Muscle layer of colon (tissue), 2 donors: ENCODE results near the gene RPGRIP1L.
A peak's percentile ranks its signal among the peaks of the same experiment; 100 is the strongest.
"Not testable (repeated sequence)": the region's sequence is repeated elsewhere in the genome, so short reads cannot be mapped to it uniquely, and the experiment has no call there.

Source experiments
- H3K27ac ChIP-seq: one replicate; pipeline ENCODE4 v1.7.0; 2013; ENCODE audit warnings: low read depth, mild to moderate bottlenecking, low read length, moderate library complexity
- H3K27me3 ChIP-seq, 2 donors: one replicate each; pipeline ENCODE4 v1.7.0; 2013; ENCODE audit warnings: low read length in 2 of 2, mild to moderate bottlenecking in 2 of 2; ENCODE audit not compliant: insufficient read depth in 2 of 2, control insufficient read depth in 1 of 2
- H3K36me3 ChIP-seq: one replicate; pipeline ENCODE4 v1.7.0; 2013; ENCODE audit warnings: mild to moderate bottlenecking, low read length; ENCODE audit not compliant: insufficient read depth
- H3K4me1 ChIP-seq: one replicate; pipeline ENCODE4 v1.7.0; 2013; ENCODE audit warnings: mild to moderate bottlenecking, low read length; ENCODE audit not compliant: insufficient read depth
- H3K4me3 ChIP-seq, 2 donors: one replicate each; pipeline ENCODE4 v1.7.0; 2013; ENCODE audit warnings: low read length in 2 of 2, low read depth in 1 of 2, mild to moderate bottlenecking in 1 of 2, moderate library complexity in 1 of 2
- H3K9ac ChIP-seq: one replicate; pipeline ENCODE4 v1.7.0; 2013; ENCODE audit warnings: low read length
- H3K9me3 ChIP-seq: one replicate; pipeline ENCODE4 v1.7.0; 2013; ENCODE audit warnings: mild to moderate bottlenecking, low read length
- donor health status: abdominal sarcoma.
- donor health status: Adenocarcinoma of cecum.

RPGRIP1L gene

GRCh38 chr16:53711390-53711789 is 7.7 kb upstream of the RPGRIP1L start:
- H3K4me3 ChIP-seq: no peak overlapping the region
- no peaks in the 10 kb centered on the region for H3K27me3 ChIP-seq
- H3K9me3 ChIP-seq: no peaks in the 10 kb centered on the region
- H3K4me1 ChIP-seq: peaks cover 22% of the 10 kb centered on the region
- no peak overlapping the region for H3K27ac ChIP-seq
- no peak overlapping the region for H3K9ac ChIP-seq
- H3K36me3 ChIP-seq: no peaks in the 10 kb centered on the region

- no peaks in the 10 kb centered on the region for H3K36me3 ChIP-seq
- H3K9me3 ChIP-seq: no peaks in the 10 kb centered on the region
- no peaks in the 10 kb centered on the region for H3K27me3 ChIP-seq
- H3K27ac ChIP-seq: no peak overlapping the region
- H3K4me1 ChIP-seq: peaks cover 18% of the 10 kb centered on the region
- no peak overlapping the region for H3K4me3 ChIP-seq
- no peak overlapping the region for H3K9ac ChIP-seq
Measured at GRCh38 chr16:53708490-53708889, 4.8 kb upstream of the RPGRIP1L start.

DNA sequence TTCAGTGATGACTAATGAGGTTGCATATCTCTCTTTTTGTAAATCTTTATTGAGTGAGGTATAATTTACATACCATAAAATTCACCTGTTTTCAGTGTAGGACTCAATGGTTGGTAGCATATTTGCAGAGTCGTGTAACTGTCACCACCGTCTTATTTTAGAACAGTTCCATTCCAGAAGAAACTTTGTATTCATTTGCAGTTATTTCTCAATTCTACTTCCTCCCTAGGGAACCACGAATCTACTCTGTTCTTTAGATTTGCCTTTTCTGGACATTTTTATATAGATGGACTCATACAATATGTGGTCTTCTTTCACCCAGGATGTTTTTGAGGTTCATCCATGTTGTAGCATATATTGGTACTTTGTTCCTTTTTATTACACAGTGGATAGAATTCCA is 4.0 kb upstream of the RPGRIP1L start:
- no peak overlapping the region for H3K4me3 ChIP-seq
- H3K4me1 ChIP-seq: peaks cover 15% of the 10 kb centered on the region
- no peaks in the 10 kb centered on the region for H3K9me3 ChIP-seq
- H3K36me3 ChIP-seq: no peaks in the 10 kb centered on the region
- no peaks in the 10 kb centered on the region for H3K27me3 ChIP-seq
- no peak overlapping the region for H3K27ac ChIP-seq
- H3K9ac ChIP-seq: no peak overlapping the region

- Histone ChIP-seq H3K27ac (peak overlapping the region; percentile 24), H3K36me3 (no peaks in the 10 kb centered on the region), H3K9me3 (no peaks in the 10 kb centered on the region), H3K4me1 (peaks cover 15% of the 10 kb centered on the region), H3K27me3 (no peaks in the 10 kb centered on the region), H3K9ac (peak overlapping the region; percentile 73), H3K4me3 (peak overlapping the region; percentile 55 to 98)
Measured at GRCh38 chr16:53704445-53704813, 770 bp upstream of the RPGRIP1L start.

- not testable (repeated sequence) for H3K9me3 ChIP-seq, H3K27ac ChIP-seq, H3K4me1 ChIP-seq, H3K4me3 ChIP-seq, H3K27me3 ChIP-seq, H3K36me3 ChIP-seq, H3K9ac ChIP-seq
Measured at GRCh38 chr16:53698271-53698670, 5.4 kb downstream of the RPGRIP1L start.

DNA sequence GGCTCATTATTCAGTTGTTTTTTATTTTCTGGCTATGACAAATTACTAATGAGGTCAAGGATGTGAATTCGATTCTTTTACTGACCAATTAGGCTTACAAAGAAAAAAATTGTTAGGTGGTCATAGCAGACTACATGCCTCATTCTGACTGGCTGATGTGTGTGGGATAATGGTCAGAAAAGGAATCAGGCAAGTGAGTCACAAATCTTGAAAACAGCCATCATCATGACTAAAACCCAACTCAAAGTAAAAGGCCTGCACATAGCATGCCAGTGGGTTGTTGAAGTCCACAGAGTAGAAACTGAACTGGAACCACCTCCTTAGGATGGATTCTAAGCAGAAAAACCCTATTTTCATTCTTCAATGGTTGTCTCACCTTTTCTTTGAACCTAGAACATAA is 8.6 kb downstream of the RPGRIP1L start:
- Histone ChIP-seq H3K36me3 (no peaks in the 10 kb centered on the region), H3K9ac (no peak overlapping the region), H3K27me3 (no peaks in the 10 kb centered on the region), H3K4me3 (no peak overlapping the region), H3K27ac (no peak overlapping the region), H3K4me1 (no peaks in the 10 kb centered on the region), H3K9me3 (no peaks in the 10 kb centered on the region)

DNA sequence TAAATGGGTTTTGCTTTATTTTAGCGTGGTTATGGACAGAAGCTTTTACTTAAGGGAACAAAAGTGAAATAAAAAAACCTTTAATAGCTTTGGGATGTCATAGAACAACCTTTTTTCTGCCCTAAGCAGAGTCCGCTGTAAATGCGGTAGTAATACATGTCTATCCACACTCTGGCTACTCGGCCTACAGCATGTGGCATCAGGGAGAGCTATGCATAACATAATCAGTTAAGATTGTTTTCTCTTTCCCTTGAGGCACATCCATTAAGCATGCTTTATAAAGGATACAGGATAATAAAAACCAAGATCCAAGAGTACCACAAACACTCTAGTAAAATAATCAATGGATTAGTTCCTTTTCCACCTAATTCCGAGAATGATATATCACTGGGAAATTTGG is 10.3 kb downstream of the RPGRIP1L start:
- Histone ChIP-seq H3K36me3 (no peaks in the 10 kb centered on the region), H3K4me1 (no peaks in the 10 kb centered on the region), H3K27ac (no peak overlapping the region), H3K9ac (no peak overlapping the region), H3K27me3 (no peaks in the 10 kb centered on the region), H3K9me3 (no peaks in the 10 kb centered on the region), H3K4me3 (no peak overlapping the region)

DNA sequence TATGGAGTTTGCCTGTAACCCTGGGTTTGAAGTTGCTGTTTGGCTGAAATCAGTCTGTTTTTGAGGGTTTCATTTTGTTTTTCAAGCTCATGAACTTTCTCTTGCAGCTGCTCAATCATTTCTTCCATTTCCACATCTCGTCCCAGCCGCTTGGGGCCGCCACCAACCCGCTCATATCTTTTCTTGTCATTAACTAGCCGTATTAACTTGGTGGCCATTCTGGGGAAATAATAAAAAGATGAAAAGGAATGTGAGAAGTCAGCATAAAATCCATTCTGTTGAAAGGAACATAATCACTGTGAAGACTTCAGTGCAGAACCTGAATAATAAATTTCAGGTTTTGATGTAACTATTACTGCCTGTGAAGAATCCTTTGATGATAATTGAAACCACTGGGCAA is 11.5 kb downstream of the RPGRIP1L start:
- Histone ChIP-seq H3K9ac (no peak overlapping the region), H3K27ac (no peak overlapping the region), H3K4me3 (no peak overlapping the region), H3K27me3 (no peaks in the 10 kb centered on the region), H3K36me3 (no peaks in the 10 kb centered on the region), H3K4me1 (no peaks in the 10 kb centered on the region), H3K9me3 (no peaks in the 10 kb centered on the region)

DNA sequence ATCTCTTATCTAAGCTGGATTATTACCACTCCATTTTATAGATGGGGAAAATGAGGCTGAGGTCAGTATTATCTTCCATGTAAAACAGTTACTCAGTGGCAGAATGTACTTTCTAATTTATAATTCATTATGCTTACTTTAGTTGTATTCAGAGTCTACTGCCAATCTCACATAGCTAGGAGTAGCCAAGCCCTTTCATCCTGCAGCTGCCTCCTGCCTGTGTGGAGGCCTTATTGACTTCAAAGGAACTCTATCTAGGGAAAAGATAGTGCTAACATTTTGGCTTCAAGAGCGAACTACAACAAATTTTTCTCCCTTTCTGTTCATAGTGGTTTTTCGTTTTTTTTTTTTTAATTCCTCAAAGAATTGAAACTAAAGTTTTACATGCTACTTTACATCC is 12.9 kb downstream of the RPGRIP1L start:
- no peak overlapping the region for H3K27ac ChIP-seq
- H3K9me3 ChIP-seq: no peaks in the 10 kb centered on the region
- no peaks in the 10 kb centered on the region for H3K27me3 ChIP-seq
- H3K9ac ChIP-seq: no peak overlapping the region
- no peaks in the 10 kb centered on the region for H3K4me1 ChIP-seq
- no peaks in the 10 kb centered on the region for H3K36me3 ChIP-seq
- no peak overlapping the region for H3K4me3 ChIP-seq

GRCh38 chr16:53689636-53690035 is 14.0 kb downstream of the RPGRIP1L start:
- no peaks in the 10 kb centered on the region for H3K27me3 ChIP-seq
- H3K36me3 ChIP-seq: no peaks in the 10 kb centered on the region
- no peak overlapping the region for H3K9ac ChIP-seq
- no peaks in the 10 kb centered on the region for H3K4me1 ChIP-seq
- H3K9me3 ChIP-seq: no peaks in the 10 kb centered on the region
- H3K27ac ChIP-seq: no peak overlapping the region
- no peak overlapping the region for H3K4me3 ChIP-seq

DNA sequence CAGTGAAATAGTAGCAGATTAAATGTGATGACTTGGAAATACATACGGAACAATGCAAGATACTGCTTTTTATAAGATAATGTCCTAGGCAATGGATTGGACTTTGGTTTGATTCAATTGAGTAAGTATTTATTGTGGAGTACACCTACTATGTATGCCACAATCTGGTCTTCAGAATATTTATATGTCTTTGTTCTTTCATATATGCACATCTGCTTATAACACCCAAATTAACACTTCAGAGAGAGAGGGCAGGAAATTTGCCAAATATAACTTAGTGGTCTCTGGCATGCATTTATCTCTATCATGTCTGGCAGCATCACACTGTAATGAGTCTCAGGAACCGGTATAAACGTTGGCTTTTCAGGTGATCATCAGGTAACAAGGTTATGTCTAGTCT is 16.9 kb downstream of the RPGRIP1L start:
- Histone ChIP-seq H3K27me3 (no peaks in the 10 kb centered on the region), H3K36me3 (no peaks in the 10 kb centered on the region), H3K9me3 (no peaks in the 10 kb centered on the region), H3K9ac (no peak overlapping the region), H3K4me3 (no peak overlapping the region), H3K27ac (no peak overlapping the region), H3K4me1 (no peaks in the 10 kb centered on the region)

- H3K4me3 ChIP-seq, H3K27me3 ChIP-seq, H3K36me3 ChIP-seq, H3K9ac ChIP-seq, H3K9me3 ChIP-seq, H3K27ac ChIP-seq, H3K4me1 ChIP-seq: not testable (repeated sequence)
Measured at GRCh38 chr16:53685334-53685733, 18.3 kb downstream of the RPGRIP1L start.
